Adrenal gland (tissue), 12 donors: Measurements from ENCODE around the gene SOX8. TPM values are rescaled to one million over a fixed set of nuclear protein-coding genes. Genes with fewer than 3 reads are reported as not detected.

Source experiments
- DNase-seq, 7 donors: peaks; one replicate each; pipeline ENCODE4 v3.0.0-alpha.2; 2019 to 2020
- H3K27ac ChIP-seq, 5 donors: fragments of 200-600 bp; sonication (generic) in 4 of 5; 1 replicate in 3 of 5; 2 replicates in 2 of 5; pipeline versions ENCODE4 v1.5.1 to v1.8.0; 2016 to 2020; ENCODE audit warnings: mild to moderate bottlenecking in 1 of 5
- H3K27me3 ChIP-seq: fragments of 200-600 bp; 2 replicates; pipeline ENCODE4 v1.8.0; 2021
- H3K36me3 ChIP-seq, 2 donors: fragments of 200-600 bp; replicated peaks in 1 of 2; 1 replicate in 1 of 2; 2 replicates in 1 of 2; pipeline versions ENCODE4 v1.5.1 to v1.8.0; 2018 to 2022
- H3K4me1 ChIP-seq, 2 donors: fragments of 200-600 bp; replicated peaks in 1 of 2; 1 replicate in 1 of 2; 2 replicates in 1 of 2; pipeline versions ENCODE4 v1.5.1 to v1.8.0; 2018 to 2021
- H3K4me3 ChIP-seq, 4 donors: fragments of 200-600 bp; sonication (generic) in 3 of 4; one replicate each; pipeline ENCODE4 v1.5.1; 2016 to 2018
- H3K9me3 ChIP-seq, 3 donors: fragments of 200-600 bp; sonication (generic) in 1 of 3; replicated peaks in 1 of 3; 1 replicate in 2 of 3; 2 replicates in 1 of 3; pipeline versions ENCODE4 v1.5.1 to v1.8.0; 2016 to 2021
- POLR2A ChIP-seq, 2 donors: fragments of 450-650 bp; IDR thresholded peaks; one replicate each; pipeline ENCODE4 v1.6.1; 2017; ENCODE audit warnings: antibody characterized with exemption in 2 of 2, mild to moderate bottlenecking in 2 of 2, moderate library complexity in 1 of 2
- WGBS, 4 donors: extraction: QIAGEN DNeasy Blood & Tissue Kit in 2 of 4; methylation state at CpG; one replicate each; pipeline versions ENCODE4 v1.1.5 to v1.1.7; 2013 to 2017; 5-methylcytosine and 5-hydroxymethylcytosine counted together
- intact Hi-C, 2 donors: fragments of 100-400 bp; cut with DNase I; formaldehyde crosslinking; loops; one replicate each; pipeline versions ENCODE4 v1.14.1 to v1.15.0; 2022 to 2023
- polyA plus RNA-seq, 3 donors: library from polyadenylated mRNA; stranded (reverse); fragments of 200-250 nt in 2 of 3; fragments of 350-450 nt in 1 of 3; fragmentation: Illumina TruSeq in 1 of 3; extraction: RNeasy Lipid Tissue Mini Kit (QIAGEN cat#74804) in 1 of 3; gene quantifications; one replicate each; pipeline ENCODE4 v1.2.3, GENCODE V29; 2013 to 2014
- total RNA-seq, 9 donors: library from RNA; depleted of rRNA in 4 of 9; stranded (reverse); fragments of >200 nt in 4 of 9; fragments of 120-200 nt in 1 of 9; fragmentation: NEBNext Ultra II Directional in 1 of 9; extraction: Animal tissue kit (Norgen Biotek cat#: 25700) in 1 of 9; gene quantifications; one replicate each; pipeline versions ENCODE4 v1.1.0 to v1.2.4, GENCODE V29; 2013 to 2023
- TF ChIP-seq, protein P1 (sequence below), 6 experiments: fragments of 450-650 bp in 4 of 6; fragments of 200-600 bp in 2 of 6; sonication (generic) in 1 of 6; IDR thresholded peaks; 1 replicate in 5 of 6; 2 replicates in 1 of 6; pipeline versions ENCODE4 v1.5.1 to v1.8.0; 2016 to 2021; ENCODE audit warnings: antibody characterized with exemption in 6 of 6, mild to moderate bottlenecking in 2 of 6, moderate library complexity in 1 of 6
- donor health status: healthy with polysubstance abuse.
- donor health status: Bipolar disorder and iron deficiency.
- donor health status: DM: yes; HTN: yes; CAD: no.
- donor health status: DM: no; HTN: no; CAD: no.
- donor health status: DM: no; HTN: no; CAD: no.
- donor health status: DM: yes; HTN: yes; CAD: no.

Gene SOX8
- total and polyA plus RNA-seq, 12 donors = 0.04 to 2.1 (median 0.69) TPM

- Histone ChIP-seq H3K4me3 (no peak overlapping the region), H3K9me3 (no peaks in the 10 kb centered on the region), H3K27ac (no peak overlapping the region), H3K27me3 (peaks cover 8% of the 10 kb centered on the region), H3K4me1 (peaks cover 0 to 3% of the 10 kb centered on the region in 2 donors), H3K36me3 (no peaks in the 10 kb centered on the region)
- TF ChIP-seq, protein P1, sequence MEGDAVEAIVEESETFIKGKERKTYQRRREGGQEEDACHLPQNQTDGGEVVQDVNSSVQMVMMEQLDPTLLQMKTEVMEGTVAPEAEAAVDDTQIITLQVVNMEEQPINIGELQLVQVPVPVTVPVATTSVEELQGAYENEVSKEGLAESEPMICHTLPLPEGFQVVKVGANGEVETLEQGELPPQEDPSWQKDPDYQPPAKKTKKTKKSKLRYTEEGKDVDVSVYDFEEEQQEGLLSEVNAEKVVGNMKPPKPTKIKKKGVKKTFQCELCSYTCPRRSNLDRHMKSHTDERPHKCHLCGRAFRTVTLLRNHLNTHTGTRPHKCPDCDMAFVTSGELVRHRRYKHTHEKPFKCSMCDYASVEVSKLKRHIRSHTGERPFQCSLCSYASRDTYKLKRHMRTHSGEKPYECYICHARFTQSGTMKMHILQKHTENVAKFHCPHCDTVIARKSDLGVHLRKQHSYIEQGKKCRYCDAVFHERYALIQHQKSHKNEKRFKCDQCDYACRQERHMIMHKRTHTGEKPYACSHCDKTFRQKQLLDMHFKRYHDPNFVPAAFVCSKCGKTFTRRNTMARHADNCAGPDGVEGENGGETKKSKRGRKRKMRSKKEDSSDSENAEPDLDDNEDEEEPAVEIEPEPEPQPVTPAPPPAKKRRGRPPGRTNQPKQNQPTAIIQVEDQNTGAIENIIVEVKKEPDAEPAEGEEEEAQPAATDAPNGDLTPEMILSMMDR (IDR thresholded peaks at IDR 0.05) = no peak
- no peak for TF ChIP-seq POLR2A (IDR thresholded peaks at IDR 0.05)
- intact Hi-C loops = no loop called here
- DNase-seq = no peak
- WGBS, 4 donors = 78 to 88% (median 82%) methylated on average over 3 to 14 of the region's 14 CpGs; no CpG with 5 or more reads in 1 of the 4 donors
These were observed 26.5 kb downstream of the SOX8 start for GRCh38 chr16:1008085-1008484.

GRCh38 chr16:1009358-1010150 lies 28.0 kb downstream of the SOX8 start:
- Histone ChIP-seq H3K27ac (no peak overlapping the region), H3K4me3 (no peak overlapping the region), H3K27me3 (peaks cover 8% of the 10 kb centered on the region), H3K9me3 (no peaks in the 10 kb centered on the region), H3K4me1 (no peaks in the 10 kb centered on the region), H3K36me3 (no peaks in the 10 kb centered on the region)
- TF ChIP-seq, protein P1 (IDR thresholded peaks at IDR 0.05) = no peak
- TF ChIP-seq POLR2A (IDR thresholded peaks at IDR 0.05) = no peak
- DNase-seq = no peak
- intact Hi-C loops = no loop called here
- WGBS, 4 donors = 74 to 87% (median 80%) methylated on average over 19 to 30 of the region's 30 CpGs

GRCh38 chr16:1010251-1010650 lies 28.7 kb downstream of the SOX8 start:
- TF ChIP-seq, protein P1 (IDR thresholded peaks at IDR 0.05) = no peak
- TF ChIP-seq POLR2A (IDR thresholded peaks at IDR 0.05) = no peak
- no peaks in the 10 kb centered on the region for H3K36me3 ChIP-seq

DNA sequence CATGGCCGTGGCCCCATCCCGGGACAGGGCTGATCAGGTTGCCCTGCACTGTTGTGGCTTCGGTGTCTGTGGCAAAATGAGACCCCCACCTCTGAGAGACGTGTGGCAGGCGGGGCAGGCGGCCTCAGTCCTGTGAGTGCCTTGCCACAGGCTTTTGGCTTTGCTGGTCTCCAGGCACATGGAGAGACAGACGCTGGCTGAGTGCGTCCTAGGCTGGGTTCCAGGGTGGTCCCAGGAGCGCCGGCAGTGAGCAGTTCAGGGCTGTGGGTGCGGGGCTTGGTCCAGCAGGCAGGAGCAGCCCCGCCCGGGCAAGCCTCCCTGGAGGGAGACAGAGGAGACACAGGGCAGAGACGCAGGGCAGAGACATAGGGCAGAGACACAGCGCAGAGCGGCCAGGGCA lies 29.2 kb downstream of the SOX8 start:
- 69 to 100% (median 88%) methylated on average over 2 to 16 of the region's 16 CpGs for WGBS, 4 donors
- H3K27me3 ChIP-seq = peaks cover 8% of the 10 kb centered on the region
- H3K27ac ChIP-seq = no peak overlapping the region
- H3K9me3 ChIP-seq = no peaks in the 10 kb centered on the region
- intact Hi-C loops = no loop called here
- no peak overlapping the region for H3K4me3 ChIP-seq
- no peaks in the 10 kb centered on the region for H3K4me1 ChIP-seq
- DNase-seq = no peak
- no peaks in the 10 kb centered on the region for H3K36me3 ChIP-seq
- TF ChIP-seq POLR2A (IDR thresholded peaks at IDR 0.05) = no peak
- TF ChIP-seq, protein P1 (IDR thresholded peaks at IDR 0.05) = no peak

More at GRCh38 chr16:1010251-1010650, 28.7 kb downstream of the SOX8 start:
- Histone ChIP-seq H3K27me3 (peaks cover 8% of the 10 kb centered on the region), H3K4me1 (no peaks in the 10 kb centered on the region), H3K27ac (no peak overlapping the region), H3K4me3 (no peak overlapping the region), H3K9me3 (no peaks in the 10 kb centered on the region)
- 20 to 42% (median 36%) methylated on average over 12 to 20 of the region's 20 CpGs for WGBS, 4 donors
- DNase-seq = no peak
- intact Hi-C loops = no loop called here
